Measurements from ENCODE around the gene PLA2G6. TPM values are rescaled to one million over a fixed set of nuclear protein-coding genes. Genes with fewer than 3 reads are reported as not detected.

PLA2G6 gene
- total RNA-seq, 4 donors from 2014 or later = 12.9 to 24.2 (median 14.2) TPM

DNA sequence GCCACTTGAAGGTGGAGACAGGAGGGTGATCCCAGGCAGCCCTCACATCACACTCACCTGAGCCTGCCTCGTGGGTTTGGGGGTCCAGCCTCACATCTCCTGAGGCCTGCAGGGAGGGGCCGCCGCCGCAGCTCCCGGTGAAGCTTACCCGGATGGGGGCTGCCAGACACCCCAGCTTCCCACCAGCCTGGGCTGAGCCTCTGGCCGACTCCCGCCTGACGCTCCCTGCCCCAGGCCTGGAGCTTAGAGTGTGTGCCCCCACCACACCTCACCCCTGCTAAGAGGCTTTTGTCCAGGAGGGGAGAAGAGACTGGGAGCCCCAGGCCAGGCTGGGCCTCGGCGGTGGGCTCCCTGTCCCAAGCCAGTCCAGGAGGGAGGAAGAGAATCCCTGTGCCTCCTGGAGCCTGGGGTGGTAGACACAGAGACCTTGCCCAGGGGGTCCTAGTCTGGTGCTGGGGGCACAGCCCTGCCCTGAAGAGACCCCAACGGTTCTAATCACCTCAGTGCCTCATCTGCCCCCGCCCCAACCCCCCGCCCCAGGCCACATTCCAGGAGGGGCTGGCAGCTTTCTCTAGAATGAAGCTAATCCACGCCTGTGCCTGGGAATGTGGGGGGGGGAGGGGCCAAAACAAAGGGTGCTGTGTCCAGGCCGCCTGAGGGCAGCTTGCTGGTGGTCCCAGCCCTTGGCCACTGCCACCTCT, 97.5 kb downstream of the PLA2G6 start, which contains the start of gene SLC16A8:
TSS of gene SLC16A8 (minus strand) at position 254 of the 701 bp plus-strand sequence. CDS start 1,311 bp downstream, outside the sequence.
- Histone ChIP-seq H3K4me1 (peaks cover 23 to 40% (median 29%) of the 10 kb centered on the region in 3 donors), H3K36me3 (peaks cover 0 to 5% (median 0%) of the 10 kb centered on the region in 3 donors), H3K27ac (no peak within 1 kb of the TSS), H3K27me3 (peaks cover 3 to 63% (median 11%) of the 10 kb centered on the region in 4 donors), H3K9me3 (no peaks in the 10 kb centered on the region), H3K4me3 (no peak within 1 kb of the TSS)
- TF ChIP-seq, protein P1, sequence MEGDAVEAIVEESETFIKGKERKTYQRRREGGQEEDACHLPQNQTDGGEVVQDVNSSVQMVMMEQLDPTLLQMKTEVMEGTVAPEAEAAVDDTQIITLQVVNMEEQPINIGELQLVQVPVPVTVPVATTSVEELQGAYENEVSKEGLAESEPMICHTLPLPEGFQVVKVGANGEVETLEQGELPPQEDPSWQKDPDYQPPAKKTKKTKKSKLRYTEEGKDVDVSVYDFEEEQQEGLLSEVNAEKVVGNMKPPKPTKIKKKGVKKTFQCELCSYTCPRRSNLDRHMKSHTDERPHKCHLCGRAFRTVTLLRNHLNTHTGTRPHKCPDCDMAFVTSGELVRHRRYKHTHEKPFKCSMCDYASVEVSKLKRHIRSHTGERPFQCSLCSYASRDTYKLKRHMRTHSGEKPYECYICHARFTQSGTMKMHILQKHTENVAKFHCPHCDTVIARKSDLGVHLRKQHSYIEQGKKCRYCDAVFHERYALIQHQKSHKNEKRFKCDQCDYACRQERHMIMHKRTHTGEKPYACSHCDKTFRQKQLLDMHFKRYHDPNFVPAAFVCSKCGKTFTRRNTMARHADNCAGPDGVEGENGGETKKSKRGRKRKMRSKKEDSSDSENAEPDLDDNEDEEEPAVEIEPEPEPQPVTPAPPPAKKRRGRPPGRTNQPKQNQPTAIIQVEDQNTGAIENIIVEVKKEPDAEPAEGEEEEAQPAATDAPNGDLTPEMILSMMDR (IDR thresholded peaks at IDR 0.05) = no peak
- no peak for TF ChIP-seq POLR2A (IDR thresholded peaks at IDR 0.05)
- no CpG with 5 or more reads among the region's 16 CpGs for WGBS, 2 donors
- intact Hi-C loops (cut with DNase I) = no loop called here
- no peak for DNase-seq

DNA sequence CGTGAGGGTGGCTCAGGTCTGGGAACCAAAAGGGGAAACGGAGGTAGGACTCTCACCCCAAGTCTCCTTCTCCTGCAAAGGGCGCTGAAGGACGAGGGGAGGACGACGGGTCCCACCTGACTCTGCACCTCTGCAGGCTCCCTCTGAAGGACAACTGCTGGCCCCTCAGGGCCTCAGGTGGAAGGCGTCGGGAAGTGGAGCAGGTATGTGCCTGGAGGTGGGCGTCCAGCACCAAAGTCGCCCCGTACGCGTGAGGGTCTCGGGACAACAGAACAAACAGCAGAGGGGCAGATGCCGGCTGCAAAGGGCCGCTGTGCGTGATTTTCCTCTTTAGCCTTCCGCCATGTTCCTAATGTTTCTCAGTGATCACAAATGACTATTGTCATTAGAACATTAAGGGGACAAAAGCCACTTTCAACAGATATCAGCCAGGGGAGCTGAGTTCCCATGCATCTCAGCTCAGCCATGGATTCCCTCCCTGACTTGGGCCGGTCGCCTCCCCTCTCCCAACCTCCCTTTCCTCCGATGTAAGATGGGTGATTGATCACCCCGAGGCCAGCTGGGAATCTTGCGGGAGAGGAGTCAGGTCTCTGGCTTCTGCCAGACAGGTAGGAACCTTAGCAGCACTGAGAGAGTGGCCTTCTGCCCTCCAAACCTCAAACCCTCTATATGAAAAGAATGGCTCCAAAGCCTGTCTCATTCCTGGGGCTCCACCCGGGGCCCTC, 98.5 kb downstream of the PLA2G6 start:
- Histone ChIP-seq H3K36me3 (peaks cover 0 to 5% (median 0%) of the 10 kb centered on the region in 3 donors), H3K4me1 (peaks cover 16 to 31% (median 22%) of the 10 kb centered on the region in 3 donors), H3K4me3 (peak overlapping the region in 1 of 4 donors; percentile 63), H3K9me3 (no peaks in the 10 kb centered on the region), H3K27me3 (peaks cover 0 to 54% (median 11%) of the 10 kb centered on the region in 4 donors), H3K27ac (no peak overlapping the region)
- 77 to 89% methylated on average over 13 to 19 of the region's 24 CpGs for WGBS, 2 donors
- DNase-seq = no peak
- intact Hi-C loops (cut with DNase I) = no loop called here
- TF ChIP-seq, protein P1 (IDR thresholded peaks at IDR 0.05) = no peak
- no peak for TF ChIP-seq POLR2A (IDR thresholded peaks at IDR 0.05)

DNA sequence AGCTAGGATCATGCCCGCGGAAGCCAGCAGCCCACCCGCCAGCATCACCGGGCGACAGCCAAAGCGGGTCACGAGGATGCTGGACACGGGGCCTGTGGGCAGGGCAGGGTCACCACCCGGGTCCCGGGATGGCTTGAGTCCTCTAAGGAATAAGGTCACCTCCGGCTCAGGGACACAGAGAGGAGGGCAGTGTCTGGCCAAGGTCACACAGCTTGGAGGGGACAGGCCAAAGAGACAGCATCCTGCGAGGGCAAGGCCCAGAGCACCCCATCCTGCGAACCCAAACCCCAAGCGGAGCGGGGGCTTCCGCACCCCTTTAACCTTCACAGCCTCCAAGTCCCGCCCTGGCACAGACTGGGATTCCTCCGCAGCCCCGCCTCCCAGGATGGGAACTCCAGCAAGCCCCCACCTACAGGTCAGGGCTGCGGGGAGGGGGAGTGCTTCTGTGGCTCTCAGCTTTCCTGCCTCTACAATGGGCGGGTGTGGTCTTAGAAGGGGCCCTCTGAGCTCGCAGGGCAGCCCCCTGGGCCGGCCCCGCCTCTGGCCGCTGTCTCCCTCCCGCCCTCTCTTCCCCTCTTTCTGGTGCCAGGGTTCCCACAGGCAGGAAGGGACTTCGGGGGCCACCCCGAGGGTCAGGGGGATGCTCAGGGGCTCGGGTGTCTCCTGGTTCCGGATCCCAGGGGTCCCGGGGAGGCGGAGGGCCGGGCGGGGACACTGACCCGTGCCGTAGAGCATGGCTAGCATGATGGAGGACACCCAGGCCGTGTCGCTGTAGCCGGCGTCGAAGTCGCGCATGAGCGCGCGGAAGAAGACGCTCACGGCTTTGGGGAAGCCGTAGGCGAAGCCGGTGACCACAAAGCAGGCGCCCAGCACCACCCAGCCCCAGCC, 99.4 kb downstream of the PLA2G6 start:
- peaks cover 0 to 5% (median 0%) of the 10 kb centered on the region in 3 donors for H3K36me3 ChIP-seq
- no peak for DNase-seq
- TF ChIP-seq, protein P1 (IDR thresholded peaks at IDR 0.05) = no peak
- TF ChIP-seq POLR2A (IDR thresholded peaks at IDR 0.05) = no peak
- H3K4me3 ChIP-seq = peak overlapping the region in 3 of 4 donors; percentile 35 to 63 (median 47)
- intact Hi-C loops (cut with DNase I) = no loop called here
- 29 to 38% methylated on average over 8 to 17 of the region's 52 CpGs for WGBS, 2 donors
- H3K4me1 ChIP-seq = peaks cover 16 to 28% (median 22%) of the 10 kb centered on the region in 3 donors
- H3K27ac ChIP-seq = no peak overlapping the region
- H3K9me3 ChIP-seq = no peaks in the 10 kb centered on the region
- H3K27me3 ChIP-seq = peaks cover 0 to 48% (median 11%) of the 10 kb centered on the region in 4 donors

DNA sequence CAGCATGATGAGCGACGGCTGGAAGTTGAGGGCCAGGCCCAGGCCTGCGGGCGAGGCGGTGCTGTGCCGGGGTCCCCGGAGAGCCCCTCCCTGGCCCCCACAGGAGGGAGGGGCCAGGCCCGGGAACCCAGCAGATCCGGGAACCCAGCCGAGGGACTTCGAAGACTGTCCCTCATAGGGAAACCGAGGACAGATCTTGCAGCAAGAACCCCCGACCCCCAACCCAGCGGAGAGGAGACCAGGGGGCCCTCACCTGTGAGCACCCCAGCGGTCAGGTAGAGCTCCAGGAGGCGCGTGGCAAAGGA, 100.0 kb downstream of the PLA2G6 start:
- Histone ChIP-seq H3K4me1 (peaks cover 16 to 28% (median 22%) of the 10 kb centered on the region in 3 donors), H3K27me3 (peaks cover 0 to 48% (median 11%) of the 10 kb centered on the region in 4 donors), H3K4me3 (peak overlapping the region; percentile 20 to 63 (median 41)), H3K9me3 (no peaks in the 10 kb centered on the region), H3K27ac (peak overlapping the region in 1 of 4 donors; percentile 11), H3K36me3 (peaks cover 0 to 5% (median 0%) of the 10 kb centered on the region in 3 donors)
- TF ChIP-seq POLR2A (IDR thresholded peaks at IDR 0.05) = no peak
- intact Hi-C loops (cut with DNase I) = no loop called here
- no peak for DNase-seq
- WGBS, 2 donors = no CpG with 5 or more reads among the region's 17 CpGs

All from esophagus squamous epithelium (tissue), 5 donors.